Tibial nerve (tissue), 4 donors: ENCODE results near the gene C4BPA. TPM values are rescaled to one million over a fixed set of nuclear protein-coding genes. Genes with fewer than 3 reads are reported as not detected.

Source experiments
- DNase-seq, 2 donors: peaks; one replicate each; pipeline ENCODE4 v3.0.0-alpha.2; 2019; ENCODE audit warnings: low spot score in 2 of 2
- H3K27ac ChIP-seq, 4 donors: fragments of 200-600 bp; sonication (generic) in 3 of 4; one replicate each; pipeline ENCODE4 v1.5.1; 2017 to 2019; ENCODE audit warnings: mild to moderate bottlenecking in 1 of 4
- H3K27me3 ChIP-seq, 2 donors: fragments of 200-600 bp; sonication (generic) in 1 of 2; one replicate each; pipeline versions ENCODE4 v1.5.1 to v1.6.0; 2017 to 2019
- H3K36me3 ChIP-seq, 3 donors: fragments of 200-600 bp; sonication (generic); one replicate each; pipeline ENCODE4 v1.5.1; 2018 to 2019
- H3K4me1 ChIP-seq, 4 donors: fragments of 200-600 bp; sonication (generic) in 3 of 4; one replicate each; pipeline ENCODE4 v1.5.1; 2017 to 2019
- H3K4me3 ChIP-seq, 4 donors: fragments of 200-600 bp; sonication (generic) in 3 of 4; one replicate each; pipeline ENCODE4 v1.5.1; 2017 to 2019; ENCODE audit warnings: mild to moderate bottlenecking in 1 of 4, moderate library complexity in 1 of 4
- H3K9me3 ChIP-seq, 4 donors: fragments of 200-600 bp; sonication (generic) in 3 of 4; one replicate each; pipeline ENCODE4 v1.5.1; 2017 to 2019
- CTCF ChIP-seq, 5 experiments: fragments of 200-600 bp in 3 of 5; fragments of 450-650 bp in 2 of 5; sonication (generic) in 3 of 5; IDR thresholded peaks; one replicate each; pipeline ENCODE4 v1.5.1; 2016 to 2019; ENCODE audit warnings: antibody characterized with exemption in 5 of 5, mild to moderate bottlenecking in 3 of 5, moderate library complexity in 2 of 5
- EP300 ChIP-seq, 2 donors: sonication (generic); formaldehyde crosslinking; IDR thresholded peaks; one replicate each; pipeline ENCODE4 v1.6.1; 2017; ENCODE audit warnings: antibody characterized with exemption in 2 of 2, mild to moderate bottlenecking in 1 of 2
- POLR2A ChIP-seq, 2 donors: fragments of 450-650 bp; IDR thresholded peaks; one replicate each; pipeline ENCODE4 v1.6.1; 2017; ENCODE audit warnings: antibody characterized with exemption in 2 of 2, mild to moderate bottlenecking in 2 of 2, moderate library complexity in 2 of 2
- WGBS, 2 donors: methylation state at CpG; one replicate each; pipeline ENCODE4 v1.1.5; 2018; 5-methylcytosine and 5-hydroxymethylcytosine counted together
- total RNA-seq, 4 donors: library from RNA; depleted of rRNA; stranded (reverse); fragments of >200 nt; gene quantifications; one replicate each; pipeline ENCODE4 v1.1.0, GENCODE V29; 2016

Gene C4BPA
- total RNA-seq, 4 donors from 2014 or later: not detected

- 97 to 100% methylated on average over 1 of the region's 1 CpG for WGBS, 2 donors
- H3K27me3 ChIP-seq: no peaks in the 10 kb centered on the region
- no peak overlapping the region for H3K27ac ChIP-seq
- TF ChIP-seq EP300 (IDR thresholded peaks at IDR 0.05) (no peak), CTCF (IDR thresholded peaks at IDR 0.05) (no peak), POLR2A (IDR thresholded peaks at IDR 0.05) (no peak)
- no peaks in the 10 kb centered on the region for H3K36me3 ChIP-seq
- no peak for DNase-seq
- H3K9me3 ChIP-seq: no peaks in the 10 kb centered on the region
- H3K4me1 ChIP-seq: no peaks in the 10 kb centered on the region
- no peak overlapping the region for H3K4me3 ChIP-seq
Observed at GRCh38 chr1:207164086-207164485, 60.1 kb downstream of the C4BPA start.

- H3K4me1 ChIP-seq: no peaks in the 10 kb centered on the region
- TF ChIP-seq EP300 (IDR thresholded peaks at IDR 0.05) (no peak), POLR2A (IDR thresholded peaks at IDR 0.05) (no peak), CTCF (IDR thresholded peaks at IDR 0.05) (no peak)
- no peak overlapping the region for H3K27ac ChIP-seq
- whole genome bisulfite sequencing, 2 donors: 41 to 52% methylated on average over 2 of the region's 2 CpGs
- DNase-seq: no peak
- H3K27me3 ChIP-seq: no peaks in the 10 kb centered on the region
- H3K36me3 ChIP-seq: no peaks in the 10 kb centered on the region
- no peaks in the 10 kb centered on the region for H3K9me3 ChIP-seq
- no peak overlapping the region for H3K4me3 ChIP-seq
Observed at GRCh38 chr1:207172321-207172720, 68.3 kb downstream of the C4BPA start.

GRCh38 chr1:207172885-207173284 is 68.9 kb downstream of the C4BPA start:
- Histone ChIP-seq H3K27ac (no peak overlapping the region), H3K4me1 (no peaks in the 10 kb centered on the region), H3K27me3 (no peaks in the 10 kb centered on the region), H3K36me3 (no peaks in the 10 kb centered on the region), H3K9me3 (no peaks in the 10 kb centered on the region), H3K4me3 (no peak overlapping the region)
- WGBS, 2 donors: 67 to 79% methylated on average over 4 of the region's 4 CpGs
- TF ChIP-seq POLR2A (IDR thresholded peaks at IDR 0.05) (no peak), CTCF (IDR thresholded peaks at IDR 0.05) (no peak), EP300 (IDR thresholded peaks at IDR 0.05) (no peak)
- DNase-seq: no peak

GRCh38 chr1:207173396-207173795 is 69.4 kb downstream of the C4BPA start:
- H3K4me3 ChIP-seq: no peak overlapping the region
- 50 to 52% methylated on average over 4 of the region's 4 CpGs for WGBS, 2 donors
- H3K4me1 ChIP-seq: no peaks in the 10 kb centered on the region
- no peak for TF ChIP-seq CTCF (IDR thresholded peaks at IDR 0.05)
- no peak for TF ChIP-seq EP300 (IDR thresholded peaks at IDR 0.05)
- TF ChIP-seq POLR2A (IDR thresholded peaks at IDR 0.05): no peak
- H3K27ac ChIP-seq: no peak overlapping the region
- DNase-seq: no peak
- H3K9me3 ChIP-seq: no peaks in the 10 kb centered on the region
- no peaks in the 10 kb centered on the region for H3K27me3 ChIP-seq
- no peaks in the 10 kb centered on the region for H3K36me3 ChIP-seq

GRCh38 chr1:207174913-207175312 is 70.9 kb downstream of the C4BPA start:
- no peak for TF ChIP-seq CTCF (IDR thresholded peaks at IDR 0.05)

More at GRCh38 chr1:207174913-207175312, 70.9 kb downstream of the C4BPA start:
- Histone ChIP-seq H3K9me3 (no peaks in the 10 kb centered on the region), H3K4me3 (no peak overlapping the region), H3K27me3 (no peaks in the 10 kb centered on the region), H3K4me1 (no peaks in the 10 kb centered on the region), H3K36me3 (no peaks in the 10 kb centered on the region), H3K27ac (no peak overlapping the region)
- DNase-seq: no peak
- 76 to 78% methylated on average over 4 of the region's 4 CpGs for WGBS, 2 donors
